Tongue (tissue), 2 donors: ENCODE data around the gene HNRNPK. TPM values are rescaled to one million over a fixed set of nuclear protein-coding genes. Genes with fewer than 3 reads are reported as not detected.
"Not testable (repeated sequence)": the region's sequence is repeated elsewhere in the genome, so short reads cannot be mapped to it uniquely, and the experiment has no call there.

ENCODE experiments used
- DNase-seq: peaks from one replicate; pipeline ENCODE4 v3.0.0-alpha.2; 2015
- total RNA-seq: library from RNA; depleted of rRNA; stranded (reverse); fragments of >200 nt; gene quantifications from one replicate; pipeline ENCODE4 v1.2.3, GENCODE V29; 2014

The HNRNPK gene
- total RNA-seq, 1 donor from 2014 or later: 612 TPM

- DNase-seq: no peak
Measured at GRCh38 chr9:83976372-83976771, 3.6 kb downstream of the HNRNPK start.

GRCh38 chr9:83975300-83975699, 4.7 kb downstream of the HNRNPK start:
- no peak for DNase-seq

- DNase-seq: no peak
Measured at GRCh38 chr9:83972286-83972685, 7.7 kb downstream of the HNRNPK start.

- DNase-seq: no peak
Measured at GRCh38 chr9:83971485-83971884, 8.5 kb downstream of the HNRNPK start.

- no peak for DNase-seq
Measured at GRCh38 chr9:83969602-83970001, 10.4 kb downstream of the HNRNPK start.

GRCh38 chr9:83967073-83967472, 12.9 kb downstream of the HNRNPK start:
- no peak for DNase-seq

- no peak for DNase-seq
Measured at GRCh38 chr9:83966209-83966582, 13.8 kb downstream of the HNRNPK start.

- DNase-seq: peak; percentile 50
Measured at GRCh38 chr9:83965350-83966208, 14.4 kb downstream of the HNRNPK start.

GRCh38 chr9:83964973-83965349, 15.1 kb downstream of the HNRNPK start:
- peak; percentile 26 for DNase-seq

GRCh38 chr9:83962165-83962564, 17.9 kb downstream of the HNRNPK start:
- DNase-seq: no peak

- DNase-seq: no peak
Measured at GRCh38 chr9:83960991-83961390, 19.0 kb downstream of the HNRNPK start.

GRCh38 chr9:83959061-83959460, 21.0 kb downstream of the HNRNPK start:
- DNase-seq: peak; percentile 29

- DNase-seq: no peak
Measured at GRCh38 chr9:83957248-83957513, 22.8 kb downstream of the HNRNPK start.

GRCh38 chr9:83956436-83957247, 23.4 kb downstream of the HNRNPK start:
- peak; percentile 85 for DNase-seq

GRCh38 chr9:83956086-83956435, 24.0 kb downstream of the HNRNPK start:
- DNase-seq: no peak

- not testable (repeated sequence) for DNase-seq
Measured at GRCh38 chr9:83948096-83948495, 31.9 kb downstream of the HNRNPK start.

GRCh38 chr9:83940590-83941303, 39.3 kb downstream of the HNRNPK start:
- no peak for DNase-seq

GRCh38 chr9:83937861-83938455, 42.1 kb downstream of the HNRNPK start:
- peak; percentile 85 for DNase-seq

- no peak for DNase-seq
Measured at GRCh38 chr9:83936523-83936922, 43.5 kb downstream of the HNRNPK start.

- DNase-seq: peak; percentile 66
Measured at GRCh38 chr9:83935276-83935935, 44.6 kb downstream of the HNRNPK start.

- no peak for DNase-seq
Measured at GRCh38 chr9:83934569-83935275, 45.3 kb downstream of the HNRNPK start.

- DNase-seq: no peak
Measured at GRCh38 chr9:83933790-83934189, 46.2 kb downstream of the HNRNPK start.
